Measurements from ENCODE around the gene PTOV1.
A peak's percentile ranks its signal among the peaks of the same experiment; 100 is the strongest.

DNA sequence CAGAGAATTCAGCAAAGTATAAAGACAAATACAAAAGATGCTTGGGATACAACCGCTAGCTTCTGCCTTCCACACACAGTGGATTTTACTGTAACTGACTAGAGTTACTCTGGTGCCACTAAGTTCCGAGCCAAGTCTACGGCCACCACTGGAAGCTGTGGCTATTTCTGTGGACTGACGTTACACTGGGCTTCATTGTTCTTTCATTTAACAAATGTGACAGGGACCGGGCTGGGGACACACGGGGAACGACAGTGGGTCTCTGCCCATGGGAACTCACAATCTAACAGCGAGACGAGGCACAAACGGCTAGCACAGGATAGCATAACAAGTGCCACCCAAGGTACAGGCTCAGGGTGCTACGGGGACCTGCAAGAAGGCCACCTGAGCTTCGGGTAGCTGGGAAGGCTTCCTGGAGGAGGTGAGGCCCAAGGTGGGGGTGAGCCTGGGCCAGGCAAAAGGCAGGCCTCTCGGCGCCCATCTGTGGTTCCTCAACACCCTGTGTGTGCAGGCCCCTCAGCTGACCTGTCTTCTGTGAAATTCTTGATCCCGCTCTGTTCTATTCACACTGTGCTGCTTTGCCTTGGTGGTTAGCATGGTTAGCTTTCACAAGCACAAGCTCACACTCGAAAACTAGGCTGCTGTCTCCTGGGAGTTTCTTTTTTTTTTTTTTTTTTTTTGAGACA is 56.1 kb downstream of the PTOV1 start:
- TF ChIP-seq MYC (IDR thresholded peaks at IDR 0.05; ENCODE audit: insufficient read depth, insufficient read length, insufficient replicate concordance, low read length, severe bottlenecking) (no peak), CTCF (IDR thresholded peaks at IDR 0.05 in 2 of 3, conservative IDR thresholded peaks at IDR 0.05 in 1 of 3; ENCODE audit: control insufficient read depth in 2 of 3, extremely low read depth in 1 of 3, insufficient read depth in 1 of 3, low read depth in 3 of 3, low read length in 3 of 3) (no peak), POLR2A (IDR thresholded peaks at IDR 0.05; ENCODE audit: low read depth, low read length) (peak; percentile 54; the same call in 1 of the 2 replicates), MEF2A (IDR thresholded peaks at IDR 0.05; ENCODE audit: insufficient read depth, low read depth, low read length) (no peak), KDM1A (IDR thresholded peaks at IDR 0.05; ENCODE audit: borderline replicate concordance) (no peak), MTA2 (IDR thresholded peaks at IDR 0.05; ENCODE audit: low read depth) (no peak), POLR2AphosphoS5 (IDR thresholded peaks at IDR 0.05; ENCODE audit: low read length) (no peak; the same call in 1 of the 2 replicates), STAT1 (conservative IDR thresholded peaks at IDR 0.05) (no peak), PKNOX1 (IDR thresholded peaks at IDR 0.05) (no peak), JUND (IDR thresholded peaks at IDR 0.05; ENCODE audit: low read depth, low read length) (no peak), BHLHE40 (IDR thresholded peaks at IDR 0.05; ENCODE audit: borderline replicate concordance in 1 of 2, low read depth in 2 of 2, low read length in 1 of 2) (peak; percentile 40 to 52; a peak in 2 of 4 replicates), EP300 (IDR thresholded peaks at IDR 0.05; ENCODE audit: borderline replicate concordance in 1 of 2, control insufficient read depth in 1 of 2, low read depth in 2 of 2, low read length in 2 of 2) (0 out of 4 replicates have a peak, but pooled peaks of 1 of the 2 experiments have one; percentile 23), BRCA1 (IDR thresholded peaks at IDR 0.05; ENCODE audit: low read depth, low read length) (no peak), NRF1 (conservative IDR thresholded peaks at IDR 0.05; ENCODE audit: low read depth, low read length) (no peak)

Data from GM12878 (cell line).